BLaER1 (cell line): ENCODE data around the gene XPR1.
A peak's percentile ranks its signal among the peaks of the same experiment; 100 is the strongest.

ENCODE experiments used
- H3K27ac ChIP-seq: shearing (Covaris generic); formaldehyde crosslinking; 2 replicates; pipeline ENCODE4 v1.8.1; 2022
- H3K27me3 ChIP-seq: shearing (Covaris generic); formaldehyde crosslinking; 2 replicates; pipeline ENCODE4 v1.8.1; 2022
- H3K36me3 ChIP-seq: shearing (Covaris generic); formaldehyde crosslinking; 2 replicates; pipeline ENCODE4 v1.8.1; 2022
- H3K4me1 ChIP-seq: shearing (Covaris generic); formaldehyde crosslinking; 2 replicates; pipeline ENCODE4 v1.8.1; 2022
- H3K4me2 ChIP-seq: shearing (Covaris generic); formaldehyde crosslinking; 2 replicates; pipeline ENCODE4 v1.8.1; 2022
- H3K4me3 ChIP-seq: shearing (Covaris generic); formaldehyde crosslinking; 2 replicates; pipeline ENCODE4 v1.8.1; 2022
- H3K9ac ChIP-seq: shearing (Covaris generic); formaldehyde crosslinking; 2 replicates; pipeline ENCODE4 v1.8.1; 2022
- H3K9me3 ChIP-seq: shearing (Covaris generic); formaldehyde crosslinking; 2 replicates; pipeline ENCODE4 v1.8.1; 2022
- H4K20me1 ChIP-seq: shearing (Covaris generic); formaldehyde crosslinking; 2 replicates; pipeline ENCODE4 v1.8.1; 2022
- Cebpa-rat ChIP-seq: shearing (Covaris generic); IDR thresholded peaks from 2 replicates; pipeline ENCODE4 v1.8.1; 2022

XPR1 gene

GRCh38 chr1:180631766-180632325, at the start of gene XPR1:
Gene XPR1 (plus strand): TSS chr1:180632022. CDS start chr1:180632202, 180 bp downstream.
- H3K9me3 ChIP-seq = no peaks in the 10 kb centered on the region
- peaks cover 33% of the 10 kb centered on the region for H3K4me1 ChIP-seq
- H3K4me2 ChIP-seq = peak within 1 kb of the TSS; percentile 85
- H3K36me3 ChIP-seq = no peaks in the 10 kb centered on the region
- H3K27ac ChIP-seq = peak within 1 kb of the TSS; percentile 85
- peak within 1 kb of the TSS; percentile 92 for H3K4me3 ChIP-seq
- H3K27me3 ChIP-seq = no peaks in the 10 kb centered on the region
- TF ChIP-seq Cebpa-rat = no peak
- H3K9ac ChIP-seq = peak within 1 kb of the TSS; percentile 91
- peaks cover 44% of the 10 kb centered on the region for H4K20me1 ChIP-seq

- no peak overlapping the region for H3K4me3 ChIP-seq
- no peak overlapping the region for H3K27ac ChIP-seq
- H3K9ac ChIP-seq = no peak overlapping the region
- no peaks in the 10 kb centered on the region for H4K20me1 ChIP-seq
- no peak overlapping the region for H3K4me2 ChIP-seq
- no peak for TF ChIP-seq Cebpa-rat
- H3K36me3 ChIP-seq = no peaks in the 10 kb centered on the region
- H3K9me3 ChIP-seq = no peaks in the 10 kb centered on the region; the same call in 1 of the 2 replicates
- no peaks in the 10 kb centered on the region for H3K4me1 ChIP-seq
- no peaks in the 10 kb centered on the region for H3K27me3 ChIP-seq
These were observed 47.0 kb upstream of the XPR1 start for GRCh38 chr1:180584869-180585268.

GRCh38 chr1:180585994-180586359, 45.8 kb upstream of the XPR1 start:
- H3K9ac ChIP-seq = no peak overlapping the region
- H4K20me1 ChIP-seq = no peaks in the 10 kb centered on the region
- no peaks in the 10 kb centered on the region for H3K4me1 ChIP-seq
- no peaks in the 10 kb centered on the region for H3K27me3 ChIP-seq
- H3K36me3 ChIP-seq = no peaks in the 10 kb centered on the region
- H3K9me3 ChIP-seq = no peaks in the 10 kb centered on the region; the same call in 1 of the 2 replicates
- no peak overlapping the region for H3K4me3 ChIP-seq
- TF ChIP-seq Cebpa-rat = no peak
- H3K27ac ChIP-seq = no peak overlapping the region
- H3K4me2 ChIP-seq = no peak overlapping the region

- no peak overlapping the region for H3K27ac ChIP-seq
These were observed 45.1 kb upstream of the XPR1 start for GRCh38 chr1:180586671-180587155.

GRCh38 chr1:180588121-180588520, 43.7 kb upstream of the XPR1 start:
- Histone ChIP-seq H3K4me3 (no peak overlapping the region), H3K36me3 (no peaks in the 10 kb centered on the region), H3K4me1 (no peaks in the 10 kb centered on the region), H3K27ac (no peak overlapping the region), H3K9ac (no peak overlapping the region), H3K4me2 (no peak overlapping the region), H3K9me3 (no peaks in the 10 kb centered on the region; the same call in 1 of the 2 replicates), H3K27me3 (no peaks in the 10 kb centered on the region), H4K20me1 (no peaks in the 10 kb centered on the region)
- no peak for TF ChIP-seq Cebpa-rat

More at GRCh38 chr1:180586671-180587155, 45.1 kb upstream of the XPR1 start:
- no peaks in the 10 kb centered on the region for H3K27me3 ChIP-seq
- H4K20me1 ChIP-seq = no peaks in the 10 kb centered on the region
- H3K9me3 ChIP-seq = no peaks in the 10 kb centered on the region; the same call in 1 of the 2 replicates
- H3K9ac ChIP-seq = no peak overlapping the region
- H3K36me3 ChIP-seq = no peaks in the 10 kb centered on the region
- H3K4me1 ChIP-seq = no peaks in the 10 kb centered on the region
- no peak for TF ChIP-seq Cebpa-rat
- H3K4me2 ChIP-seq = no peak overlapping the region
- H3K4me3 ChIP-seq = no peak overlapping the region

- H3K27me3 ChIP-seq = no peaks in the 10 kb centered on the region
- H3K4me2 ChIP-seq = no peak overlapping the region
- H3K4me3 ChIP-seq = no peak overlapping the region
- no peaks in the 10 kb centered on the region for H3K36me3 ChIP-seq
- no peaks in the 10 kb centered on the region for H3K4me1 ChIP-seq
- no peak overlapping the region for H3K27ac ChIP-seq
- H3K9ac ChIP-seq = no peak overlapping the region
- TF ChIP-seq Cebpa-rat = no peak
- no peaks in the 10 kb centered on the region; the same call in 1 of the 2 replicates for H3K9me3 ChIP-seq
- no peaks in the 10 kb centered on the region for H4K20me1 ChIP-seq
These were observed 40.9 kb upstream of the XPR1 start for GRCh38 chr1:180590889-180591288.

GRCh38 chr1:180593382-180593781, 38.4 kb upstream of the XPR1 start:
- Histone ChIP-seq H3K4me3 (no peak overlapping the region), H3K9ac (no peak overlapping the region), H4K20me1 (no peaks in the 10 kb centered on the region), H3K27me3 (no peaks in the 10 kb centered on the region), H3K4me2 (no peak overlapping the region), H3K9me3 (no peaks in the 10 kb centered on the region; the same call in 1 of the 2 replicates), H3K27ac (no peak overlapping the region), H3K4me1 (no peaks in the 10 kb centered on the region), H3K36me3 (no peaks in the 10 kb centered on the region)
- no peak for TF ChIP-seq Cebpa-rat

GRCh38 chr1:180594723-180595122, 37.1 kb upstream of the XPR1 start:
- Histone ChIP-seq H3K4me2 (no peak overlapping the region), H3K27ac (no peak overlapping the region)

GRCh38 chr1:180595966-180596365, 35.9 kb upstream of the XPR1 start:
- TF ChIP-seq Cebpa-rat = no peak

More at GRCh38 chr1:180594723-180595122, 37.1 kb upstream of the XPR1 start:
- H3K36me3 ChIP-seq = no peaks in the 10 kb centered on the region
- no peaks in the 10 kb centered on the region for H4K20me1 ChIP-seq
- TF ChIP-seq Cebpa-rat = no peak
- no peaks in the 10 kb centered on the region for H3K4me1 ChIP-seq
- no peaks in the 10 kb centered on the region for H3K9me3 ChIP-seq
- H3K27me3 ChIP-seq = no peaks in the 10 kb centered on the region
- H3K9ac ChIP-seq = no peak overlapping the region
- no peak overlapping the region for H3K4me3 ChIP-seq

GRCh38 chr1:180597520-180597919, 34.3 kb upstream of the XPR1 start:
- Histone ChIP-seq H3K27ac (no peak overlapping the region), H3K9me3 (no peaks in the 10 kb centered on the region), H3K27me3 (no peaks in the 10 kb centered on the region), H3K4me3 (no peak overlapping the region), H4K20me1 (no peaks in the 10 kb centered on the region), H3K4me1 (no peaks in the 10 kb centered on the region), H3K36me3 (no peaks in the 10 kb centered on the region), H3K9ac (no peak overlapping the region), H3K4me2 (no peak overlapping the region)
- no peak for TF ChIP-seq Cebpa-rat

More at GRCh38 chr1:180595966-180596365, 35.9 kb upstream of the XPR1 start:
- Histone ChIP-seq H3K36me3 (no peaks in the 10 kb centered on the region), H3K9me3 (no peaks in the 10 kb centered on the region), H3K4me1 (no peaks in the 10 kb centered on the region), H3K27me3 (no peaks in the 10 kb centered on the region), H3K4me3 (no peak overlapping the region), H4K20me1 (no peaks in the 10 kb centered on the region), H3K4me2 (no peak overlapping the region), H3K27ac (no peak overlapping the region), H3K9ac (no peak overlapping the region)
